Daoy (cell line): ENCODE results near the gene CRADD. TPM values are rescaled to one million over a fixed set of nuclear protein-coding genes. Genes with fewer than 3 reads are reported as not detected.
"Not testable (repeated sequence)": the region's sequence is repeated elsewhere in the genome, so short reads cannot be mapped to it uniquely, and the experiment has no call there.

Source experiments
- DNase-seq: peaks from one replicate; pipeline ENCODE4 v3.0.0-alpha.2; 2015; ENCODE audit warnings: low read depth
- total RNA-seq: library from RNA; depleted of rRNA; stranded (reverse); fragments of >200 nt; shearing (Covaris generic); gene quantifications from 2 replicates; pipeline ENCODE4 v1.2.3, GENCODE V29; 2014

The CRADD gene
- total RNA-seq, 1 experiment from 2014 or later = 12.6 TPM

GRCh38 chr12:93757792-93758694 lies 80.9 kb downstream of the CRADD start:
- DNase-seq = no peak

DNA sequence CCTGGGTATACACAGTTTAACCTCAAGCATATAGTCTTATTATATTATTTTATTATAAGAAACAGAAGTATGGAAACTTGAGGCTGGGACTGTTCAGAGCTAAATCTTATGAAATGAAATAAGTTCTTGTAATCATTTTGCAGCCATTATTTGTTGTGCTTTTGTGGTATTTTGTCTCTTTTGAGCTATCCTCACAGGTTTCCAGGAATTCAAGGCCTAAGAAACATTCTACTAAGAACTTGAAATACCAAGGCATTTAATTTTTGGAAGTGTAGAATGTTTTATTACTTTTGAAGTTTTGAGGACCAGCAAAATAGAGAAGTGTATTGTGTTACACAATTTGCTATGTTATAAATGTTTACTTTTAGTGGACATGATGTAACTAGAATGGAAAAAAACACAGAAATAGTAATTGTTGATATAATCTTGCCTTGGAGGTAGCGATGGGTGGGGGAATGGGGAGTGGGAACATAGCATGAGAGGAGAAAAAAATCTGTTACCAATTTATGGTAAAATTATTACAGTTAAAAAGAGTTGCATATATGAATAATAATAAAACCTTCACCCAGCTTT lies 81.7 kb downstream of the CRADD start:
- no peak for DNase-seq

DNA sequence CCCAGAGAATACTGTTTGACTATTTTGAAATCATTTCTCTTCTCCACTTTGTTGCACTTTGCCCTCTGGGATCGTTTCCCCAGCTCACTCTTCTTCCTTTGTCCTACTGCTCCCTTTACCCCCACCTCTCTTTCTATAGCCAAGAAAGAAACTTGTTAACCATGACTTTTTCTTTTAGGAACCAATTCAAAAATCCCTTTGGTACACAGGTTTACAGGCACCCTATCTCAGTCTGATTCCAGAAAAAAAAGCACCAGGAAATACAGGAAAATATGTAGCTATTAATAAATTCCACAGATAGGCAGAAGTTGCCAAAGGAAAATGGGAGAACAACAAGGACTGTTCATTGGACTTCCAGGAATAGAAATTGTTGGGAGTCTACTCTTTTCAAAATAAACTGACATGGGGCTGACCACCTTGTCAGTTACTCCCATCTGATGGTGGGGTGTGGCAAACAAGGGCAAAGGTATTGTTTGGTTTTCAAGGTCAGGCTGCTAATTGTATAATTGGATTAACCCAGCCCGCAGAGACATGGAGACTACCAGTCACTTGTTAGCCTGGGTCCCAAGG lies 82.4 kb downstream of the CRADD start:
- no peak for DNase-seq

DNA sequence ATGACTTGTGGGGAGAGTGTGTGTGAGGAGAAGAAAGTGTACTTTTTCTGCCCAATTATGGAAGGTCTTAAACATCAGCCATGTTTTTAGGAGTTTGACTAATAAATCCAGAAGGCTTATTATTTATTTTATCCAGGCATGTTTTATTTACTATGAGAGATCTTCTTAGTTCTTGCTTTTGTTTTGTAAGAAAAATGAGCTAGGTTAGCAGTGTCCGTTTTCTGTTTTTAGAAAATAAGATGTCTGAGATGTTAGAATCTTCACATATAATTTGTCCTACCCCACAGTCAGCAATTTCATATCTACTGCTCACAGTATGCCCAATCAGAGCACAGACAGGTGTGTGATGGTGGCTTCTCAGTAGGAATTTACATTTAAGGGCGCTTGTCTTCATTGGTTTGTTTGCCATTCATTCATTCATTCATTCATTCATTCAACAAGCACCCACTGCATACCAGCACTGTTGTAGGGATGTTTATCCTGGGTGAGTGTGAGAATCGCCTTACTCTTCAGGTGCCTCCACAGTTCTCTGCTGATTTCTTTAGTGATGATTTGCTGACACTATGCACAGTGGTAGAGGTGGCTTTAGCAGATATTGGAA lies 83.2 kb downstream of the CRADD start:
- no peak for DNase-seq

DNA sequence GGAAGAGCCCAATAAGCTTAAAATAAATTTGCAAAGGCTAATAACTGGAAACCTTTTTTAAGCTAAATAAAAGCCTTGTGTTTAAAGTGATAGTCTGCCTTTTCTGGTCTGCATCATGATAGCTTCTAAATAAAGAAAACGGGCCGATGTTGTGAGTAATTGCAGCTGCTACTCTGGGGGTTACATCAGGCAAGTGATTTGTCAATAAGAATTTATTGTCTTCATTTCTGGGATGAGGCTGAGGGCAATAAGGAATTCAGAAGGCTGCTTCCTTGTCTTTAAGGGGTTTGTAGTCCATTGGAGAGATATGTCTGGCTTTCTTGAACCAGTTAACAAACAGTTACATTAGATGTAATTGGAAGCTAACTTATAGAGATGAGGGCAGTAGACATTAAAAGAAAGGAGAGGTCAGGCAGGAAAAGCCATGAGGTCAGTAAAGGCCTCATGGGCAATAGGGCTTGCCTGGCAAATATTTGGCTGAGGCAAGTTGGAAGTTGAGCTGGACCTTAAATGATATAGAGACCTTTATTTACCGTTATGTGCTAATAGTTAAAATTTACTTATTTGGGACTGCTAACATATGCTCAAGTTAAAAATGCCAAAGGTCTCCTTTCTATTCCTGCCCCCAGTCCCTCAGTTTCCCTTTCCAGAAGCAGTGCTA lies 85.0 kb downstream of the CRADD start:
- DNase-seq = no peak

GRCh38 chr12:93762912-93763553 lies 85.9 kb downstream of the CRADD start:
- no peak for DNase-seq

- peak; percentile 16 for DNase-seq
Observed at GRCh38 chr12:93763746-93764147, 86.6 kb downstream of the CRADD start.

DNA sequence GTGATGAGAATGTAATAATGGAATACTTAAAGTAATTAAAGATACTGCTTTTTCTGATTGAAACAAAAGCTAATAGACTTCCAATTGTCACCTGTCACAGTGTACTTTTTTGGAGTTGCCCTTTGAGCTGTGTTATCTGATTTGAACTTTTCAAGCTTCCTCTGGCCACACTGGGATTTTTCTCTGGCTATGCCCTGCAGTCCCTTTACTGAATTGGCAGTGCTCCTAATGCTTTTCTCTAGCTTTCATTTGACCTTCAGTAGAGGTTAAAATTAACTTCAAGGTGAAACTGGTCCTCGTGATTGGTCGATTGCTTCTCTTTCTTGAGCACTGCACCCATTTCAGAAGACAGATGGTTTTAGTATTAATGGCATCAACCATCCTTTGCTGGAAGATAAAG lies 89.2 kb downstream of the CRADD start:
- DNase-seq = no peak

DNA sequence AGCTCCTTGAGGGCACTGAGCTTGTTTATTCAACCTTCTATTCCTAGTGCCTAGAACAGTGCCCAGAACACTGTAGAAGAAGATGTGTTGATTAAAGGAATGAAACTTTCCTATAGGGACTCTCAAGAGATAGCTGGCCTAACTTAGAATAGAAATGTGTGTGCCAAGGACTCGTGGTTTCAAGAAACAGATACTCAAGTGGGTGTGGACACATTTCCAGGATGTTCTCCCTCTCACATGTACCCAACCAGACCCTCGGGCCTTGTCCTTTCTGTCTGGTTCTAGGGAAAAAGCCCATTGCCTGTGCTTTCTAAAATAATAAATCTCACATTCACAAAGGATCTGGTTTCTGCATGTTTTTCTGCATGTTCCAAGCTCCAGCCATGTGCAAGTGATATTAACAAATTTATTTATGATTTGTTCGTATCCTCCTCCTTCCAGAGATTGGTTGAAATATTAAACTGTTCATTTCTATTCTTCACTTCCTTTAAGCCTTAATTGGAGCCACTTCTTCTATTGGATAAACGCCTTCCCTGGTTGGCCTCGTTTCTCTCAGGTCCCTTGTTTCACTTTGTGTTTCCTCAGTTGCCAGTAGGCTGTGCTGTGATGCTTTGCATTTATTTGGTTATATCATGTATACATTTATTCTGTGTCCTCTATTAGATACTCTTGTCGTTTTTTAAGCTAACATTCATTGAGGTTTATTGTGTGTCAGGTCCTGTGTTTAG lies 89.8 kb downstream of the CRADD start:
- DNase-seq = peak; percentile 68

DNA sequence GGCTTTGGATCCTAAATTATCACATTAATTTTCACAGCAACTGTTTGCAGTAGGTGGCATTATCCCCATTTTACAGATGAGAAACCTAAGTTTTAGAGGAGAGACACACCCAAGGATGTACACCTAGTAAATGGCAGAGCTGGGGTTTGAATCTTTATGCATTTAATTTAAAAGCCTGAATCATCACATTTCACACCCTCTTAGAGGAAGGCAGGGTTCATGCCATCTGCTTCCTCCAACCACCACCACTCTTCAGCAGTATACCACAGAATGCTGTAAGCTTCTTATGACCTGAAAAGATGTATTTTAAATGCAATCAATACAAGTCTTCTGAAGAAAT lies 90.3 kb downstream of the CRADD start:
- peak; percentile 15 for DNase-seq

DNA sequence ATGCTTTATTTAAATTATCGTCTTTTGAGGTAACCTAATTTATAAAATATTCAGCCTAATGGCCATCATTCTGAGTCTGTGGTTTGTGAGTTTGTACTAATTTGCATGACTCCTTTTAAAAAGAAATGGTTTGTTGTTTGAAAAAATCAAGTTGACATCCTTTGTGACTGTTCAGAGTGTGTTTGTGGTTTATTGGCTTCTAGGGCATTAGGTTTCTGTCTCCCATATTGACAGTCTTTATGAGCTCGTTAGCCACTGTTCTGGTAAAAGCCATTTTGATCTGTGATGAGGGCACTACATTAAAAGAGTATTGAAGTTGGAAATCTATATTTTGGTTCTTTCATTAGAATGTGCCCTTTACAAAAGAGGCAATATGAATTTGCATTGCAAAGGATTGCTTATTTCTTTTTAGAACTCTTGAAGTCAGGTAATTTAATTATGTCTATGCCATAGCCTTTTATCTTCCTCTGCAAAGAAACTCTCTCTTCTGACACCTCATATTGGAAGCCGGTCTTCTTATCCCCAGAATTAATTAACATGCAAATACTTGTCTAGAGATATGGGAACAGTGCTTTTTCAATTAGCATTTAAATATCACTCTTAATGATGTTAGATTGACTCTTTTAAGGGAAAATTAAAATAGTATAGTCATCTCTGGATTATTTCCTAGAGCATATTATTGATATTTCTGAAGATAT lies 95.0 kb downstream of the CRADD start:
- no peak for DNase-seq

DNA sequence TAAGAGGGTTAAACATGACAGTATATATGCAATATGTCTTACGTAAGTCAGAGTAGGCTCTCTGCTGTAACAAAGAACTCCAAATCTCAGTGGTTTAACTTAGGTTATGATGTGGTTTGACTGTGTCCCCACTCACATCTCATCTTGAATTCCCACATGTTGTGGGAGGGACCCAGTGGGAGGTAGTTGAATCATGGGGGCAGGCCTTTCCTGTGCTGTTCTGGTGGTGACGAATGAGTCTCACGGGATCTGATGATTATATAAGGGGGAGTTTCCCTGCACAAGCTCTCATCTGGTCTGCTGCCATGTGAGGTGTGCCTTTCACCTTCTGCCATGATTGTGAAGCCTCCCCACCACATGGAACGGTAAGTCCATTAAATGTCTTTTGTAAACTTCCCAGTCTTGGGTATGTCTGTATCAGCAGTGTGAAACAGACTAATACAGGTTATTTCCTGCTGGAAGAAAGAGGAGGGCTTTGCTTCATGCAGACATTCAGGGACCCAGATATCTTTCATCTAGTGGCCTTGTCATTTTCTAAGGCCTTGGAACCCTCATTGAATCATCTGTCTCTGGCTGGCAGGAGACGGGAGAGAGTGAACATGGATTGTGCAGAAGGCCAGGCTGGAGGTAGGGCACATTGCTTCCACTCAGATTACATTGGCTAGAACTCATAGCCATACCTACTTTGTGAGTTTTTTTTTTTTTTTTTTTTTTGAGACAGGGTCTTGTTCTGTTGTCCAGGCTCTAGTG lies 96.1 kb downstream of the CRADD start:
- peak; percentile 34 for DNase-seq

GRCh38 chr12:93776581-93777018 lies 99.4 kb downstream of the CRADD start:
- no peak for DNase-seq

- no peak for DNase-seq
Observed at GRCh38 chr12:93777254-93777653, 100.1 kb downstream of the CRADD start.

DNA sequence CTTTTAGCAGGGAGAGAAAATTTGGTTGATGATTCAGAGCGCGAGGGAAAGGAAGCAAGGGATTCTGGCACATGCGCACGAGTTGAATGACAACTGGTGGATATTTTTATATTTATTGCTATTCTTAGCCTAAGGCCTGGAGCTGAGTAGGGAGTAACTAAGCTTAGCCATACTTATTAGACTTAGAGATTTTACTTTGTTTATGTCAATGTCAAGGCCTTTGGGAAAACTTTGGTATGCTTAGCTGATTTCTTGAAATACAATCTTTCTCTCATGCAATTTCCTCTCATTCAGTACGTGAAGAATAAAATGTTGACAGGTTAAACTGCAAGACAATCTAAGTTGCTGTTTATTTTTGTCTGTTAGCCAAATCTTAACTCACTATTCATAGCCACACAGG lies 101.1 kb downstream of the CRADD start:
- DNase-seq = peak; percentile 52

DNA sequence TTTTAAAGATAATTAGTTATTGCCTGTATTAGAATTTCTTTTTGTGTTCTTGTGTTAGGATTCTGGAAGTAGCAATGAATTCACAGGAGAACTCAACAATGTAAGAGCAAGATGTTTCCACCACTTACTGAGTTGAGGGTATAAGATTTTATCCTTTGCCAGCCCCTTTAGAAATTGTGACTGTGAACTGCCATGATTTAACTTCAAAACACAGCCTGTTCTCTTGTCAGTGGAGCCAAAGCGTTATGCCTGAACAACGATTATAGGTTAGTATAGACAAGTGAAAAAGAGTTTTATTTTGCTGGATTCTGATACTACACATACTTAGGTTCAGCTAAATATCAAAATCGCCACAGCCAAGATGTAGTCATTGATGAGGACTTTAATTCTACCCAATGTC lies 101.6 kb downstream of the CRADD start:
- DNase-seq = no peak

- DNase-seq = no peak
Observed at GRCh38 chr12:93780101-93780641, 103.0 kb downstream of the CRADD start.

DNA sequence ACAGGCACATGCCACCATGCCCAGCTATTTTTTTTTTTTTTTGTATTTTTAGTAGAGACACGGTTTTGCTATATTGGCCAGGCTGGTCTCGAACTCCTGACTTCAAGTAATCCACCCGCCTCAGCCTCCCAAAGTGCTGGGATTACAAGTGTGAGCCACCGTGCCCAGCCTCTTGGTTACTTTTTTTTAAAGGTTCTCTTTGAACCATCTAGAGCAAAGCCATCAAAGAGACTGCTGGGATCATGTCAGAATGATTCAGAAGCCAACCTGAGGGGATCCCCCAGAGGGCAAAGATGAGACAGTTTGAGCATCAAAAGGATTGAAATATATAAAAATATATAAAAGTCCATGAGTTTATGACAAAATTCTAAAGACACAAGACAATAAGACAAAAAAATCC lies 103.7 kb downstream of the CRADD start:
- DNase-seq = not testable (repeated sequence)

GRCh38 chr12:93781961-93782360 lies 104.8 kb downstream of the CRADD start:
- not testable (repeated sequence) for DNase-seq
